Measurements from ENCODE around the gene CCZ1.
"Not testable (repeated sequence)": the region's sequence is repeated elsewhere in the genome, so short reads cannot be mapped to it uniquely, and the experiment has no call there.

DNA sequence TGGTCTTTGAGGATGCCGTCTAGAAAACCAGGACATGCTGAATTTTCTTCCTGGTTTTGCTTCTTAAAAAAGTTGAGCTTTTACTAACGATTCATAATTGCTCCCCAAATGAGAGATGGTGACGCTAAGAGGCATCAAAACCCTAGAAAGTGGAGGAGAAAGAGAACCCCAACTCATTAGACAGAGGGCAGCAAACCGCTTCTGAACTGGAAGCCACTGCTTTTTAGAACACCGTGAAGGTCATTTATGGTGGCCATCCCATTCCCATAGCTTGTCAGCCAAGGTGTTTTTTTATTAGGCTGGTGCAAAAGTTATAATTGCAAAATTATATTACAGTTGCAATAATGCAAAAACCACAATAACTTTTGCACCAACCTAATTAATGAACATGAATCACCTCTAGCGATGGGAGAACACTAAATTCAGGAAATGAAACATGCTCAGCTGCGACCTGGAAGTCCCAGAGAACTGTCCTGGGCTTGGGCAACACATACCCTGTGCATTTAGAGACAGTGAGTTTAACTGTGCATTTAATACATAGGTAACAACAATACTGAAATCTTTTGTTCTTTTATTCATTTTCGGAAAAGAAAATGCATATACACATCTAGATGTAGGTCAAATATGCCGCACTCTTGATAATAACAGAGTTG is 33.1 kb upstream of the CCZ1 start:
- TF ChIP-seq POLR2A (IDR thresholded peaks at IDR 0.05), result not testable (repeated sequence)
- TF ChIP-seq, protein P1, sequence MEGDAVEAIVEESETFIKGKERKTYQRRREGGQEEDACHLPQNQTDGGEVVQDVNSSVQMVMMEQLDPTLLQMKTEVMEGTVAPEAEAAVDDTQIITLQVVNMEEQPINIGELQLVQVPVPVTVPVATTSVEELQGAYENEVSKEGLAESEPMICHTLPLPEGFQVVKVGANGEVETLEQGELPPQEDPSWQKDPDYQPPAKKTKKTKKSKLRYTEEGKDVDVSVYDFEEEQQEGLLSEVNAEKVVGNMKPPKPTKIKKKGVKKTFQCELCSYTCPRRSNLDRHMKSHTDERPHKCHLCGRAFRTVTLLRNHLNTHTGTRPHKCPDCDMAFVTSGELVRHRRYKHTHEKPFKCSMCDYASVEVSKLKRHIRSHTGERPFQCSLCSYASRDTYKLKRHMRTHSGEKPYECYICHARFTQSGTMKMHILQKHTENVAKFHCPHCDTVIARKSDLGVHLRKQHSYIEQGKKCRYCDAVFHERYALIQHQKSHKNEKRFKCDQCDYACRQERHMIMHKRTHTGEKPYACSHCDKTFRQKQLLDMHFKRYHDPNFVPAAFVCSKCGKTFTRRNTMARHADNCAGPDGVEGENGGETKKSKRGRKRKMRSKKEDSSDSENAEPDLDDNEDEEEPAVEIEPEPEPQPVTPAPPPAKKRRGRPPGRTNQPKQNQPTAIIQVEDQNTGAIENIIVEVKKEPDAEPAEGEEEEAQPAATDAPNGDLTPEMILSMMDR (IDR thresholded peaks at IDR 0.05), result not testable (repeated sequence)
